HepG2 (cell line): ENCODE measurements around the gene INHBA. TPM values are rescaled to one million over a fixed set of nuclear protein-coding genes. Genes with fewer than 3 reads are reported as not detected.

Experiments
- ATAC-seq: fragments of 200-7000 bp; cut with Tn5 transposase; 3 replicates; pipeline ENCODE4 v1.9.1; 2020; ENCODE audit warnings: mild to moderate bottlenecking, moderate library complexity
- BruUV-seq: library from RNA; stranded (reverse); fragments of 400-500 nt; replicated peaks from 2 replicates; lab custom pipeline; 2021; lab: Mats Ljungman, UMichigan
- CTCF ChIA-PET: fragments of 300-600 bp; formaldehyde crosslinking; extraction: SDS; loops from one replicate; lab custom pipeline; 2021; ENCODE audit warnings: low total read pairs, inconsistent platforms, low intra/inter-chr PET ratio; lab: Yijun Ruan, JAX
- POLR2A ChIA-PET: fragments of 350-600 bp; sonication (Branson Sonifier 250); formaldehyde crosslinking; loops from one replicate; lab custom pipeline; 2020; ENCODE audit warnings: antibody characterized with exemption, inconsistent platforms; lab: Yijun Ruan, JAX
- DNase-seq: peaks from one replicate; pipeline ENCODE4 v3.0.0-alpha.2; 2015; ENCODE audit warnings: low spot score
- FAIRE-seq: peaks from 3 replicates; lab custom pipeline; 2011; peaks lifted over from hg19 to GRCh38; lab: Jason Lieb, UNC
- H2AFZ ChIP-seq: one replicate; pipeline ENCODE4 v1.6.1; 2011; ENCODE audit warnings: low read length, inconsistent platforms
- H3K27ac ChIP-seq: fragments of 300-600 bp; 3 replicates; pipeline ENCODE4 v1.8.0; 2011; ENCODE audit warnings: mixed run types, mild to moderate bottlenecking, mixed read lengths, low read length, inconsistent platforms; ENCODE audit not compliant: insufficient read depth; ENCODE audit errors: extremely low read length
- H3K27me3 ChIP-seq, 2 experiments: fragments of 200-600 bp in 1 of 2; 2 replicates in 1 of 2; 3 replicates in 1 of 2; pipeline versions ENCODE4 v1.6.0 to v1.8.0; 2011; ENCODE audit warnings: low read length in 2 of 2, mild to moderate bottlenecking in 2 of 2, moderate library complexity in 2 of 2, inconsistent platforms in 1 of 2; ENCODE audit not compliant: insufficient read depth in 2 of 2, control insufficient read depth in 1 of 2
- H3K36me3 ChIP-seq, 2 experiments: fragments of 200-600 bp in 1 of 2; replicated peaks in 1 of 2; 2 replicates in 1 of 2; 3 replicates in 1 of 2; pipeline versions ENCODE4 v1.5.1 to v1.8.0; 2011; ENCODE audit warnings: low read length in 2 of 2, inconsistent platforms in 1 of 2; ENCODE audit not compliant: insufficient read depth in 2 of 2, control insufficient read depth in 1 of 2
- H3K4me1 ChIP-seq: 2 replicates; pipeline ENCODE4 v1.5.1; 2012; ENCODE audit warnings: low read length, inconsistent platforms; ENCODE audit not compliant: insufficient read depth
- H3K4me2 ChIP-seq: 2 replicates; pipeline ENCODE4 v1.6.0; 2011; ENCODE audit warnings: low read depth, low read length, inconsistent platforms
- H3K4me3 ChIP-seq, 3 experiments: fragments of 200-600 bp in 1 of 3; sonication (generic), shearing (Covaris generic) in 1 of 3; replicated peaks in 1 of 3; 2 replicates each; pipeline ENCODE4 v1.5.1; 2011 to 2016; ENCODE audit warnings: low read length in 3 of 3, inconsistent platforms in 2 of 3, low read depth in 2 of 3, mild to moderate bottlenecking in 2 of 3, control low read depth in 1 of 3, mixed read lengths in 1 of 3; ENCODE audit not compliant: insufficient read depth in 1 of 3
- H3K79me2 ChIP-seq: one replicate; pipeline ENCODE4 v1.6.1; 2011; ENCODE audit warnings: low read length, inconsistent platforms; ENCODE audit not compliant: insufficient read depth
- H3K9ac ChIP-seq: 2 replicates; pipeline ENCODE4 v1.6.0; 2011; ENCODE audit warnings: mild to moderate bottlenecking, low read depth, low read length, inconsistent platforms; ENCODE audit not compliant: insufficient read depth
- H3K9me3 ChIP-seq: 2 replicates; pipeline ENCODE4 v1.5.1; 2012; ENCODE audit warnings: mild to moderate bottlenecking, low read length
- H4K20me1 ChIP-seq: 2 replicates; pipeline ENCODE4 v1.6.0; 2011; ENCODE audit warnings: inconsistent platforms, mild to moderate bottlenecking, low read length, moderate library complexity; ENCODE audit not compliant: insufficient read depth
- HNF4G ChIP-seq, 2 experiments: sonication (generic) in 1 of 2; formaldehyde crosslinking in 1 of 2; IDR thresholded peaks; 2 replicates each; pipeline versions ENCODE4 v1.4.0 to v1.6.1; 2011 to 2020; ENCODE audit warnings: borderline replicate concordance in 2 of 2, low read depth in 2 of 2, mild to moderate bottlenecking in 2 of 2, low read length in 1 of 2, missing genetic modification reagents in 1 of 2, moderate library complexity in 1 of 2
- IKZF1 ChIP-seq: fragments of 450-650 bp; IDR thresholded peaks from 2 replicates; pipeline ENCODE4 v1.7.1; 2016
- KLF9 ChIP-seq: IDR thresholded peaks from 2 replicates; pipeline ENCODE4 v1.6.1; 2016; ENCODE audit warnings: low read depth
- MED1 ChIP-seq: sonication (generic); formaldehyde crosslinking; IDR thresholded peaks from 2 replicates; pipeline ENCODE4 v1.4.0; 2020; ENCODE audit warnings: missing genetic modification reagents
- NFYC ChIP-seq: IDR thresholded peaks from 2 replicates; pipeline ENCODE4 v1.6.1; 2016; ENCODE audit warnings: missing genetic modification reagents, missing compliant biosample characterization
- NR2C2 ChIP-seq: sonication (generic); formaldehyde crosslinking; IDR thresholded peaks from 2 replicates; pipeline ENCODE4 v1.4.0; 2020; ENCODE audit warnings: missing genetic modification reagents, mild to moderate bottlenecking, moderate library complexity, borderline replicate concordance
- PAWR ChIP-seq: sonication (generic); formaldehyde crosslinking; IDR thresholded peaks from 2 replicates; pipeline ENCODE4 v1.4.0; 2020; ENCODE audit warnings: missing genetic modification reagents, mild to moderate bottlenecking, borderline replicate concordance
- SCMH1 ChIP-seq: sonication (generic); formaldehyde crosslinking; IDR thresholded peaks from 2 replicates; pipeline ENCODE4 v1.9.0; 2021; ENCODE audit warnings: missing genetic modification reagents, mild to moderate bottlenecking, borderline replicate concordance
- SMAD9 ChIP-seq: sonication (generic); formaldehyde crosslinking; IDR thresholded peaks from 2 replicates; pipeline ENCODE4 v1.5.1; 2020; ENCODE audit warnings: mild to moderate bottlenecking, missing genetic modification reagents
- SP140L ChIP-seq: sonication (generic); formaldehyde crosslinking; IDR thresholded peaks from 2 replicates; pipeline ENCODE4 v1.4.0; 2020; ENCODE audit warnings: missing genetic modification reagents, borderline replicate concordance
- U2AF1 ChIP-seq: fragments of 200-400 bp; formaldehyde crosslinking; optimal IDR thresholded peaks from 2 replicates; pipeline ENCODE3; 2017; ENCODE audit warnings: mild to moderate bottlenecking, low read depth, low read length
- XRCC5 ChIP-seq: fragments of 200-400 bp; formaldehyde crosslinking; optimal IDR thresholded peaks from 2 replicates; pipeline ENCODE3; 2017; ENCODE audit warnings: mild to moderate bottlenecking, low read length
- ZFP36L1 ChIP-seq: sonication (generic); formaldehyde crosslinking; IDR thresholded peaks from 2 replicates; pipeline ENCODE4 v1.8.0; 2022; ENCODE audit warnings: mild to moderate bottlenecking, missing genetic modification reagents, moderate library complexity
- ZNF232 ChIP-seq: sonication (generic); formaldehyde crosslinking; IDR thresholded peaks from 2 replicates; pipeline ENCODE4 v1.4.0; 2020; ENCODE audit warnings: missing genetic modification reagents, borderline replicate concordance
- ZNF253 ChIP-seq: sonication (generic); formaldehyde crosslinking; IDR thresholded peaks from 2 replicates; pipeline ENCODE4 v1.8.0; 2022; ENCODE audit warnings: mild to moderate bottlenecking, missing genetic modification reagents, borderline replicate concordance
- ZNF468 ChIP-seq: sonication (generic); formaldehyde crosslinking; IDR thresholded peaks from 2 replicates; pipeline ENCODE4 v1.8.0; 2022; ENCODE audit warnings: mild to moderate bottlenecking, moderate library complexity, missing genetic modification reagents
- ZSCAN31 ChIP-seq: sonication (generic); formaldehyde crosslinking; IDR thresholded peaks from 2 replicates; pipeline ENCODE4 v1.5.0; 2020; ENCODE audit warnings: low read depth, mild to moderate bottlenecking, missing genetic modification reagents
- WGBS: methylation state at CpG from one replicate; pipeline ENCODE4 v1.1.6; 2017; ENCODE audit warnings: low lambda C conversion rate; 5-methylcytosine and 5-hydroxymethylcytosine counted together
- in situ Hi-C: cut with HindIII; loops from 2 replicates; pipeline ENCODE4 v1.10.0; 2017; ENCODE audit warnings: low pct_unique_long_range_greater_than_20kb; ENCODE audit not compliant: extremely low pct_ligation_motif_present
- intact Hi-C: fragments of 100-400 bp; cut with micrococcal nuclease; formaldehyde crosslinking; loops from one replicate; pipeline ENCODE4 v1.10.0; 2022; ENCODE audit not compliant: unreplicated experiment
- polyA plus RNA-seq, 8 experiments: library from polyadenylated mRNA; depleted of rRNA in 3 of 8; stranded (reverse) in 7 of 8; unstranded in 1 of 8; fragments of >200 nt; fragmentation: Illumina TruSeq in 4 of 8; extraction: Trizol in 4 of 8; gene quantifications; 2 replicates each; pipeline versions ENCODE4 v1.2.1 to v1.2.3, GENCODE V29; 2011 to 2016; ENCODE audit warnings: low read depth in 4 of 8, missing spikeins in 1 of 8, mixed read lengths in 1 of 8; ENCODE audit not compliant: insufficient read depth in 1 of 8
- total RNA-seq, 5 experiments: library from RNA; depleted of rRNA; stranded (reverse); fragments of >200 nt; fragmentation: Illumina TruSeq; extraction: Trizol; gene quantifications; 2 replicates each; pipeline ENCODE4 v1.2.3, GENCODE V29; 2016; ENCODE audit warnings: low read depth in 1 of 5
- TF ChIP-seq, protein P1 (sequence below): IDR thresholded peaks from 2 replicates; pipeline ENCODE4 v1.4.0; 2020; ENCODE audit warnings: mild to moderate bottlenecking, missing genetic modification reagents

Gene INHBA
- total and polyA plus RNA-seq, 2 of the 13 experiments (the other 11 are each of a cell fraction or from before 2014, with no cell fraction given) = not detected

DNA sequence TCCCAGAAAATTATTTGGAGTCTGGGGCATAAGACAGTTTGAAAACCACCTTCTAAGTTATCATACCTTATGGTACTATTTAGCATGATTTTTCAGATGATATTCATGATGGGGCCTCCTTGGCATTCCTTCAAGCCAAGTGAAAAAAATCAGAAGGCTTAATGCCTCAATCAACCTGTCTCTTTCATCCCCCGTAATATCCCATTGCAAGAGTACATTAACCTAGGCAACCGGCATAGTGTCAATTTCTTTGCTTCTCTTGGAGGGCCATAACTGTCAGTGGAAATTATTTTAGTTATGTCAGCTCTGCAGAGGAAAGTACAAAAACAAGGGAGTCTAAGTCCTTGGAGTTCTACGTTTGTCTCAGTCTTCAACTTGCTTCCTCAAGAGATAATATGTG is 43.4 kb downstream of the INHBA start:
- DNase-seq = no peak
- no peaks in the 10 kb centered on the region; the same call in 1 of the 2 replicates for H4K20me1 ChIP-seq
- intact Hi-C loops (no loop called here), in situ Hi-C loops (no loop called here)
- 40% methylated on average over 3 of the region's 3 CpGs for WGBS
- no peaks in the 10 kb centered on the region for H3K27me3 ChIP-seq
- no peaks in the 10 kb centered on the region for H3K36me3 ChIP-seq
- BruUV-seq = no TSS peak
- no peaks in the 10 kb centered on the region for H3K79me2 ChIP-seq
- no peak overlapping the region for H3K27ac ChIP-seq
- ATAC-seq = no peak
- no peaks in the 10 kb centered on the region for H3K9me3 ChIP-seq
- no peak overlapping the region for H3K4me3 ChIP-seq
- H3K4me1 ChIP-seq = no peaks in the 10 kb centered on the region
- FAIRE-seq = no peak
- CTCF ChIA-PET = no interaction called here
- POLR2A ChIA-PET = no interaction called here
- H3K4me2 ChIP-seq = no peak overlapping the region
- TF ChIP-seq, protein P1, sequence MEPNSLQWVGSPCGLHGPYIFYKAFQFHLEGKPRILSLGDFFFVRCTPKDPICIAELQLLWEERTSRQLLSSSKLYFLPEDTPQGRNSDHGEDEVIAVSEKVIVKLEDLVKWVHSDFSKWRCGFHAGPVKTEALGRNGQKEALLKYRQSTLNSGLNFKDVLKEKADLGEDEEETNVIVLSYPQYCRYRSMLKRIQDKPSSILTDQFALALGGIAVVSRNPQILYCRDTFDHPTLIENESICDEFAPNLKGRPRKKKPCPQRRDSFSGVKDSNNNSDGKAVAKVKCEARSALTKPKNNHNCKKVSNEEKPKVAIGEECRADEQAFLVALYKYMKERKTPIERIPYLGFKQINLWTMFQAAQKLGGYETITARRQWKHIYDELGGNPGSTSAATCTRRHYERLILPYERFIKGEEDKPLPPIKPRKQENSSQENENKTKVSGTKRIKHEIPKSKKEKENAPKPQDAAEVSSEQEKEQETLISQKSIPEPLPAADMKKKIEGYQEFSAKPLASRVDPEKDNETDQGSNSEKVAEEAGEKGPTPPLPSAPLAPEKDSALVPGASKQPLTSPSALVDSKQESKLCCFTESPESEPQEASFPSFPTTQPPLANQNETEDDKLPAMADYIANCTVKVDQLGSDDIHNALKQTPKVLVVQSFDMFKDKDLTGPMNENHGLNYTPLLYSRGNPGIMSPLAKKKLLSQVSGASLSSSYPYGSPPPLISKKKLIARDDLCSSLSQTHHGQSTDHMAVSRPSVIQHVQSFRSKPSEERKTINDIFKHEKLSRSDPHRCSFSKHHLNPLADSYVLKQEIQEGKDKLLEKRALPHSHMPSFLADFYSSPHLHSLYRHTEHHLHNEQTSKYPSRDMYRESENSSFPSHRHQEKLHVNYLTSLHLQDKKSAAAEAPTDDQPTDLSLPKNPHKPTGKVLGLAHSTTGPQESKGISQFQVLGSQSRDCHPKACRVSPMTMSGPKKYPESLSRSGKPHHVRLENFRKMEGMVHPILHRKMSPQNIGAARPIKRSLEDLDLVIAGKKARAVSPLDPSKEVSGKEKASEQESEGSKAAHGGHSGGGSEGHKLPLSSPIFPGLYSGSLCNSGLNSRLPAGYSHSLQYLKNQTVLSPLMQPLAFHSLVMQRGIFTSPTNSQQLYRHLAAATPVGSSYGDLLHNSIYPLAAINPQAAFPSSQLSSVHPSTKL = no peak
- no peak for TF ChIP-seq MED1 (CRISPR knock-in tag)
- no peak for TF ChIP-seq ZNF253
- TF ChIP-seq HNF4G (IDR thresholded peaks at IDR 0.05; ENCODE audit: borderline replicate concordance, low read depth, low read length) = no peak
- no peak for TF ChIP-seq HNF4G (CRISPR knock-in tag; IDR thresholded peaks at IDR 0.05; ENCODE audit: borderline replicate concordance, low read depth)
- TF ChIP-seq SP140L = no peak
- no peak for TF ChIP-seq NR2C2 (CRISPR knock-in tag)
- no peak for TF ChIP-seq ZNF232 (CRISPR knock-in tag)
- TF ChIP-seq XRCC5 = no peak
- TF ChIP-seq SMAD9 = no peak
- no peak for TF ChIP-seq ZSCAN31 (CRISPR knock-in tag)
- no peak for TF ChIP-seq SCMH1 (CRISPR knock-in tag)
- no peak for TF ChIP-seq NFYC (CRISPR knock-in tag)
- no peak for TF ChIP-seq PAWR (CRISPR knock-in tag)
- TF ChIP-seq U2AF1 = no peak
- no peak for TF ChIP-seq IKZF1
- TF ChIP-seq ZNF468 = no peak
- TF ChIP-seq KLF9 (CRISPR knock-in tag) = no peak
- TF ChIP-seq ZFP36L1 (CRISPR knock-in tag) = no peak
- TF ChIP-seq, all 625 proteins: peak for 0
- H2AFZ ChIP-seq = no peak overlapping the region
- no peak overlapping the region for H3K9ac ChIP-seq
